HG03060 (cell line): ENCODE results near the gene ATRIP.
"Not testable (repeated sequence)": the region's sequence is repeated elsewhere in the genome, so short reads cannot be mapped to it uniquely, and the experiment has no call there.

ENCODE experiments used
- ATAC-seq: cut with Tn5 transposase; IDR thresholded peaks from one replicate; pipeline ENCODE4 v1.9.1; 2021; ENCODE audit warnings: low read depth, moderate number of reproducible peaks; ENCODE audit not compliant: unreplicated experiment

Gene ATRIP

DNA sequence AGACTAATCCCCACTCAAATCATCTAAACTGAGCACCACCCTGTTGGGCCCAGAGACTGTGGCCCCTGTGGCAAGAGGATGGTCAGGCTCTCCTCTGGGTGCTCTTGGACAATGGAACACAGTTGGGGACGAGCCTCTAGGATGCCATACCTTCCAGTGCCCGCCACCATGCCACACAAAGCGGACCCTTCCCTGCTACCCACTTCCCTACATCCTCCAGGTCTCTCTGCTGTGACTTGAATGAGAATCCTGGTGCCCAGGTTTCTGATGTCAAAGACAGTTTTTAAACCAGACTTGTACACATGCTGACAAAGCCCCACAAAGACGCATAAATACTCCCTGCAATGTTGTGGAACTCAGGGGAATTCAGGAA, 11.3 kb upstream of the ATRIP start:
- ATAC-seq: no peak

DNA sequence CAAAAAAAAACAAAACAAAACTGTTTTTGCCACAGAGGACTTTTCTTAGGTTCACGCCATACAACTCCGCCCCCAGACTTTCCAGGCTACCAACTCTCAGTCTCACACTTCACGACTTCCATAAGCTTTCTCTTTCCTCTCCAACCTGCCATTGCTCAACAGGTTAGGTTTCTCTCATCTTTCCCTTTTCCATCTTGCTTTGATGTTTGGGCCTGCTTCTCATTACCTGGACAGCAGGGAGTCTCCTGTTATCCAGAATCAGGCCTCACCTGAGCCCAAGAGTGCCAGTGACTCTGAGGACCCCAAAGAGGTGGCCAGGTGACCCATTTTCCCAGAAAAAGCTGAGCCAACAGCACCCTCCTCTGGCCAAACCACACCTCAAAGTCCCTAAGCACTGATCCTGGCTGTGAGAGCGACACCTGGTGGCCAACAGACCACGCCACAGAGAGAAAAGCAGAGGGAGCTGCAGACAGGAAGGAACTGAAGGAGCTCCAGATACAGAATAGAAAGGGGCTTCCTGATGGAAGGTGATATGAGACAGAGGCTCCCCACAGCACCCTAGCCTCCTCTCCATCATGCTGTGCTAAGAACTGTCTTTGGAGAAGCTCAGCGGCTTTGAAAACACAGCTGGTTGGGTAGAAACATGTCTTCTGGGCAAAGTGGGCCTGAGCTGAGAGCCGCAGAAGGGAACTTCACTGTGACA, 10.6 kb upstream of the ATRIP start:
- ATAC-seq: no peak

DNA sequence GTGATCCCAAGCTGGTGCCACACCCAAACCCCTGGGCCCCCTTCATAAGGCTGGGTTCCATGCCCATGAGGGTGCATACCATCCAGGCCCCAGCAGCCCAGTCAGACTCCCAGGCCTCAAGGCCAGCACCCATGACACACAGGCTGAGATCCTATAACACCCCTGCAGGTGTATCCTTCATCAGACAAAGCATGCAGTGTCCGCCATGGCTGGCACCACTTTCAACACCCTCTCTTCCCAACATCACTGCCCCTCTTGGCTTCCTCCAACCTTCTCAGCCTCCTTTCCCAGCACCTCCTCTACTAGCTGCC, 10.1 kb upstream of the ATRIP start:
- no peak for ATAC-seq

DNA sequence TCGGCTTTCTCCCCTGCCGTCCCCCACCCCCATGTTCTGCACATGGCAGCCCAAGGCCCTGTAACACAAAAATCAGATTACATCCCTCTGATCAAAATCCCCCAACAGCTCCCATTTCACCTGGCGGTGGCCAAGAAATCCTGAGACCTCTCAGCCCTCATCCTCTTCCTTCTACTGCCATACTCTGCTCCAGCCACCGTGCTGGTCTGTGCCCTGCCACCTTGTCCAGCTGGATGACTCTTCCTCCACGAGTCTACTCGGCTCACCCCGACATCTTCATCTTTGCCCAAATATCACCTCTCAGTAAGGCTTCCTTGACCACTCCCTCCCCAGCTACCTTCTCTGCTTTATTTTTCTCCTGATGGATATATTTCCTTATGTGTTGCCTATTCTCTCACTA, 9.7 kb upstream of the ATRIP start:
- ATAC-seq: no peak

DNA sequence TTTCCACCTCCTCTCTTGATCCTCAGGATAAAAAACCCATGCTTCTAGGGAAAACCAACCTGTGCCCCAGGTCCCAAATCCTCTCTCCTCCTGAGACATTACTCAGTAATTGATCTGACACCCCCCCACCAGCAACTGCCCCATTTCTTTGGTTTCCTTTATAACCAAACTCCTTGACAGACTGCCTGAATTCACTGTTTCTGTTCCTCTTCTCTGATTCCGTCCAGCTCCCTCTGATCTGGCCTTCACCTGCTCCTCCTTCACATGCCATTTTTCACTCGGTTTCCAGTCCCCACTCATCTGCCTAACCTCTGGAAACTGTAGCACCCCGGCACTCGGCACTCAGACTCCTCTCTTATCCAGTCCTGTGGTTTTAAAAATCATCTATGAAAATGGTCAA, 8.7 kb upstream of the ATRIP start:
- no peak for ATAC-seq

DNA sequence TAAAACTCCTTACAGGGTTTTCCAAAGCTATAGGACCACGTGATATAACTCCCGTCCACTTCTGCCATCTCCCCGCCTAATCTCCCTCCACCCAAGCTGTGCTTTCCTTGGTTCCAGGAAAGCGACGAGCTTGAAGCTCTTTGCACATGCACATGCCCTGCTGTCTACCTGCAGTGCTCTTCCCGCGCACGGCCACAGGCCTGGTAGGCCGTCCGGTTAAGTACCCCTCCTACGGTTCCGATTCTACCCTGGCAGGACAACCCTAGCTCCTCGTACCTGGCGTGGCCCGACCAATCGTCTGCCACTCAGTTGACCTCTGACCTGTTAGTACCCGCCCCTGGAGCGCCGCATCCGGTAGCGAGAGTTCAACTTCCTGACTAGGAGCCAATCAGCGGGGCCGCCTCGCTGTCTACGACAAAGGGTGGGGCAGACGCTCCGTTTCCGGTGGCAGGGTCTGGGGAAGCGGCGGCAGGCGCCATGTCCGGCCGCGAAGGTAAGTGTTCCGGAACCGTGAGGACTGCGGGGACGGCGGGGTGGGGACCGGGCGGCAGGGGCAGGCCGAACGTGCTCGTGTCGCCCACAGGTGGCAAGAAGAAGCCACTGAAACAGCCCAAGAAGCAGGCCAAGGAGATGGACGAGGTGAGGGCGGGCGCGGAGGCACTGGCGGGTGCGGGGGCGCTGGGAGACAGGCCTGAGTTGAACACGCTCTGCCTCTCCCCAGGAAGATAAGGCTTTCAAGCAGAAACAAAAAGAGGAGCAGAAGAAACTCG, 6.5 kb upstream of the ATRIP start, which contains the start of the genes CCDC51 and TMA7:
CCDC51 (minus strand) TSS at position 300 of the 770 bp plus-strand sequence. CDS start 4,991 bp downstream, outside the sequence.
TMA7 (plus strand) TSS at position 438 of the 770 bp plus-strand sequence; CDS start at position 478, 40 bp downstream.
- ATAC-seq: peak; percentile 90

DNA sequence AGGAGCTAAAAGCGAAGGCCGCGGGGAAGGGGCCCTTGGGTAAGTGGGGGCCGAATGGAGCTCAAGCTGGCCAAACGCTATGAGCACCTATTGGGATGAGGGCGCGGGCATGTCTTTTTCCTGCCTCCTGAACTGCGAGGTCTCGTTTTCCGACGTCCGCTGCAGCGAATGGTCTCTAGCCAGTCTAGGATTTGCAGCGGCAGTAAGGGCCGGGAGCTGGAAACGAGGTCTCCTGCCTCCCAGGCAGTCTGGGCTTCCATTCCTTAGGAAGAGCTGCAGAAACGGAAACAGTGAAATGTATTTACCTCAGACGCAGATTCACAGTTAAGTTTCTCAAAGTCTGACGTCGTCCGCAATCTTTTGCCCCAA, 6.0 kb upstream of the ATRIP start:
- ATAC-seq: no peak

DNA sequence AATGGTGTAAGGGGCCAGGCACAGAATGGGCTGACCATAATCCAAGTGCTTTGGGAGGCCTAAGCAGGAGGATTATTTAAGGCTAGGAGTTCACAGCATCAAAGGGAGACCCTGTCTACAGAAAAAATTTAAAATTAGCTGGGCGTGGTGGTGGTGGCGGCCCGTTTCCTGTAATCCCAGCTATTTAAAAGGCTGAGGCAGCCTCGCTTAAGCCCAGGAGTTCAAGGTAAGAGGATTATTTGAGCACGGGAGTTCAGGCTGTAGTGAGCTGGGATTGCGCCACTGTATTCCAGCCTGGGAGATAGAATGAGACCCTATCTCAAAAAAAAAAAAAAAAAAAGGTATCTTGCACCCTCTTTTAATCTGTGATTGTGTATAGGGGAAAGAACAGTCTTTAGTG, 4.6 kb upstream of the ATRIP start:
- ATAC-seq: no peak

DNA sequence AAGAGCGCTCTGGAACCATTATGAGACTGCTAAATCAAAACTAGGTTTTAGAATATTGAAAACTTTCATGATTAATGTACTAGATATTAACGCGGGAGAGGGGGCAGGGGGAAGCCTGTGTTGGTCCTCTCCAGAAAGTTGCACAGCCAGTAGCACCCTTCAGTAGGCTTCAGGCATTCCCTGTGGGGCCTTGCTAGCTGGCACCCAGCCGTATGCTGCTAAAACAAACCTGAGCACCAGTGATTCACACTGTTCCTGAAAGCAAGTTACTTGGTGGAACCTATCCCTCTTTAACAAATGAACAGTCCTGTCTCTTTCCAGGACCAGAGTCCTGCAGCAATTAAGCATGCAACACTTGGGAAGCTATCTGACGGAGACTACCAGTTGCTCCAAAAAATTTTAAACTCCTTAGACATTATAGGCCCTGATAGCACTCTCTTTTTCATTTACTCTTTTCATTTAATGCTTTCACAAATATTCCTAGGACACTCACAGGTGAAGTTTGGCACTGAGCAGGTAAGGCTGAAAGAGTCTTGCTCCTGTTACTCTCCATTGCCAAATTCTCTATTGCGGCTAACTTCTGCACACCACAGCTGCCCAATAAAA, 1.2 kb upstream of the ATRIP start:
- no peak for ATAC-seq

DNA sequence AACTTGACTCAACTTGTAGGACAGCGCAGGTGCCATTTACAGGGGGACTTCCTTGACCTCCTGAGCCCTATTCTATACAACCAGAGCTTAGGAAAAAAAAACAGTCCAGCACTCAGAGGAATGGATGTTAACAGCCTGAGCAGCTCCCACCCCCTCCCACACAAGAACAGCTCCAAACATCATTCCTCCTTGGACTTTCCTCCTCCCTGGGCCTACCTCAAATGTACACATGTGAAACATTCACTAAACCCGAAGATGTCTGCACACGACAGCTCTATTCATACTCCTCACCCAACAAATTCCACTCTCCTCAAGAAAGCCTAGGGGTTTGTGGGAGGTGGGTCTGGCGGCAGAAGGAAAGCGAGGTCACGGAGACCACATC, 503 bp upstream of the ATRIP start:
- ATAC-seq: no peak

DNA sequence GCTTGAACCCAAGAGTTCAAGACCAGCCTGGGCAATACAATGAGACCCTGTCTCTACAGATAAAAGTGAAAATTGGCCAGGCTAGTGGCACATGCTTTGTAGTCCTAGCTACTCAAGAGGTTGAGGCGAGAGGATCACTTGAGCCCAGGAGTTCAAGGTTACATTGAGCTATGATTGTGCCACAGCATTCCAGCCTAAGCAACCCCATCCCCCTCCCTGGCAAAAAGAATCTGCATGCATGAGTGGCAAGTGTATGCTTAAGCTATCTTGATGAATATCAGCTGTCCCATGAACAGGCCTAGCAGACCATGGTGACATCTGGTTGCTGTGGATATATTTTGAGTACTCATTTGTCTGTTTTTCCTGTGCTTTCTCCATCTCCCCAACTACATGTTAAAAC, 4.7 kb downstream of the ATRIP start:
- ATAC-seq: no peak

DNA sequence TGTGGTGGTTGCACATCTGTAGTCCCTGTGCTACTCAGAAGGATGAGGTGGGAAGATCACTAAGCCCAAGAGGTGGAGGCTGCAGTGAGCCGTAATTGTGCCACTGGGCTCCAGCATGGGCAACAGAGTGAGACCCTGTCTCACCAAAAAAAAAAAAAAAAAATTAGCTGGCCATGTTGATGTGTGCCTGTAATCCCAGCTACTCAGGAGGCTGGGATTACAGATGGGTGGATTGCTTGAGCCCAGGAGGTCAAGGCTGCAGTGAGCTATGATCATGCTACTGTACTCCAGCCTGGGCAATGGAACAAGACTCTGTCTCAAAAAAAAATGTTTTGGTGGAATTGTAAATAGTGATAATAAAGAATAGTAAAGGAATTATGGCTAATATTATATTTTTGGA, 9.9 kb downstream of the ATRIP start:
- no peak for ATAC-seq

DNA sequence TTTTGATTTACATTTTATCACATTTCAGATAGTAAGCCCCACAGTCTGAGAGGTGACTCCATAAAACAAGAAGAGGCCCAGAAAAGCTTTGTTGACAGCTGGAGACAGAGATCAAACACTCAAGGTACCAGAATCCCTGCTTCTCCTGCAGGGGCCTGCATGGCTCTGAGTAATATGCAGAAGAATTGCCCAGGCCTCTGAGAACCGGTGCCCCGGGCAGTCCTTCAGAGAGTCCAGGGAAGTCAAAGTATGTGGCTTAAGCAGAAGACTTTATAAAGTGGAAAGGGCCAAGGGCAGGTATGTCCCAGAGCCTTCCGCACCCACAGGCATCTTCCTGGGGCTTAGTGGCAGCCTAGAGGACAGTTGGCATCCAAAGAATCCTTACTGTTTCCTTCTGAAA, 12.8 kb downstream of the ATRIP start:
- no peak for ATAC-seq

DNA sequence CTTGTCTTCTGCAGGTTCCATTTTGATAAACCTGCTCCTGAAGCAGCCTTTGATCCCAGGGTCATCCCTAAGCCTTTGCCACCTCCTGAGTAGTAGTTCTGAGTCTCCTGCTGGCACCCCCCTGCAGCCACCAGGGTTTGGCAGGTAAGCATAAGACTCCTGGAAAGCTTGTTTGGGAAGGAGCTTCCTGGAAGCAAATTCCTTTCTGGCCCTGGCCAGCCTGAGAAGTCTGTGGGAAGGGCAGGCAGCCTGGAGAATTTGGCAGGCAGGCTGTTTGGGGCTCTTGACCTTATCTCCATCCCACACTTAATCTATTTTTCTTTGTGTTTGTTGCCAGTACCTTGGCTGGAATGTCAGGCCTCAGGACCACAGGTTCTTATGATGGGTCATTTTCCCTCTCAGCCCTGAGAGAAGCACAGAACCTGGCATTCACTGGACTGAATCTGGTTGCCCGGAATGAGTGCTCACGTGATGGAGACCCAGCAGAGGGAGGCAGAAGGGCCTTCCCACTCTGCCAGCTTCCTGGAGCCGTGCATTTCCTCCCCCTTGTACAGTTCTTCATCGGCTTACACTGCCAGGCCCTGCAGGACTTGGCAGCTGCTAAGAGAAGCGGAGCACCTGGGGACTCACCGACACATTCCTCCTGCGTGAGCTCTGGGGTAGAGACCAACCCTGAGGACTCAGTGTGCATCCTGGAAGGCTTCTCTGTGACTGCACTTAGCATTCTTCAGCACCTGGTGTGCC, 13.4 kb downstream of the ATRIP start:
- ATAC-seq: no peak

DNA sequence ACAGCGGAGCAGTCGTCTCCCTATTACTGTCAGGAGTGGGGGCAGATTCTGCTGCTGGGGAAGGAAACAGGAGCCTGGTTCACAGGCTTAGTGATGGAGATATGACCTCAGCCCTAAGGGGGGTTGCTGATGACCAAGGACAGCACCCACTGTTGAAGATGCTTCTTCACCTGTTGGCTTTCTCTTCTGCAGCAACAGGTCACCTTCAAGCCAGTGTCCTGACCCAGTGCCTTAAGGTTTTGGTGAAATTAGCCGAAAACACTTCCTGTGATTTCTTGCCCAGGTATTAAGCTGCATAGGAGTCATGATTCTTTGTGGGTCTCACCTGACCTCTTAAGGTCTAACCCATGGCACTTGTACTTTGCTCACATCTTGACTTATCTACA, 14.0 kb downstream of the ATRIP start:
- ATAC-seq: no peak

DNA sequence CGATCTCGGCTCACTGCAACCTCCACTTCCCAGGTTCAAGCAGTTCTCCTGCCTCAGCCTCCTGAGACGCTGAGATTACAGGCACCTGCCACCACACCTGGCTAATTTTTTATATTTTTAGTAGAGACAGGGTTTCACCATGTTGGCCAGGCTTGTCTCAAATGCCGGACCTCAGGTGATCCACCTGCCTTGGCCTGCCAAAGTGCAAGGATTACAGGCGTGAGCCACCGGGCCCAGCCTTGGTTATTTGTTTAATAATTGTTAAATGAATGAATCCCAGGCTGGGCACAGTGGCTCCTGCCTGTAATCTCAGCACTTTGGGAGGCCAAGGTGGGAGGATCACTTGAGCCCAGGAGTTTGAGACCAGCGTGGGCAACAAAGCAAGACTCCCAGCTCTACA, 15.2 kb downstream of the ATRIP start:
- not testable (repeated sequence) for ATAC-seq

DNA sequence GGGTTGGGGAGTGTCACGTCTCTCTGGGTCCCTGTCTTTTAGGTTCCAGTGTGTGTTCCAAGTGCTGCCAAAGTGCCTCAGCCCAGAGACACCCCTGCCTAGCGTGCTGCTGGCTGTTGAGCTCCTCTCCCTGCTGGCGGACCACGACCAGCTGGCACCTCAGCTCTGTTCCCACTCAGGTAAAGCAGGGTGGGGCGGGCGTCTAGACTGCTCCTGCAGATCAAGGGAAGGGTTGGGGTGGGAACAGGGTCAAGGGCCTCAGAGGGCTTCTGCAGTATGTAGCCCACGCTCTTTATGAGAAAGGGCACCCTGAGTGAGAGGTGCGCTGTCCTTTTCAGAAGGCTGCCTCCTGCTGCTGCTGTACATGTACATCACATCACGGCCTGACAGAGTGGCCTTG, 17.2 kb downstream of the ATRIP start:
- ATAC-seq: no peak

DNA sequence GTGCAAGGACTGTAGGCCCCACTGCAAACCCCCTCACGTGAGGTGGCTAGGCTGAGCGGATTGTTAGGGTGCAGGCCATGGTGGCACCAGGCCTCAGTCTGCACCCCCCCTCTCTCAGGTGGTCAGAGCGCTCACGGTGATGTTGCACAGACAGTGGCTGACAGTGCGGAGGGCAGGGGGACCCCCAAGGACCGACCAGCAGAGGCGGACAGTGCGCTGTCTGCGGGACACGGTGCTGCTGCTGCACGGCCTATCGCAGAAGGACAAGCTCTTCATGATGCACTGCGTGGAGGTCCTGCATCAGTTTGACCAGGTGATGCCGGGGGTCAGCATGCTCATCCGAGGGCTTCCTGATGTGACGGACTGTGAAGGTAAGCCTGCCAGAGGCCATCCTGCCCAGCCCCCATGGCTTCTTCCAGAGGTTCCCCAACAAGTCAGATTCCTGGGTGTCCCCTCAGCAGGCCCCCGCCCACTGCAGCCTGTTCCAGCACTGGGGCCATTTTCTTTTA, 18.2 kb downstream of the ATRIP start:
- ATAC-seq: no peak

DNA sequence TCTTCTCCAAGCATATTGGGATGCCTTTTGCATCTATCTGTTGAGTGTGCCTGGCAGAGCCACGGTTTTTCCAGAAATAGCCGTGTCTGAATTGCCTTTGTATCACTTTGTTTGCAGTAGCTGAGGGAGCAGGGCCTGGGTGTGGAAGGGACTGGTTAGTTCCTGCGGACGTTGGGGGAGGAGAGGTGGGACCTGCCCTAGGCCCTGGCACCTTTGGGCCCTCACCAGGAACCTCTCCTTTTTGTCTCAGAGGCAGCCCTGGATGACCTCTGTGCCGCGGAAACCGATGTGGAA, 18.6 kb downstream of the ATRIP start:
- ATAC-seq: no peak

DNA sequence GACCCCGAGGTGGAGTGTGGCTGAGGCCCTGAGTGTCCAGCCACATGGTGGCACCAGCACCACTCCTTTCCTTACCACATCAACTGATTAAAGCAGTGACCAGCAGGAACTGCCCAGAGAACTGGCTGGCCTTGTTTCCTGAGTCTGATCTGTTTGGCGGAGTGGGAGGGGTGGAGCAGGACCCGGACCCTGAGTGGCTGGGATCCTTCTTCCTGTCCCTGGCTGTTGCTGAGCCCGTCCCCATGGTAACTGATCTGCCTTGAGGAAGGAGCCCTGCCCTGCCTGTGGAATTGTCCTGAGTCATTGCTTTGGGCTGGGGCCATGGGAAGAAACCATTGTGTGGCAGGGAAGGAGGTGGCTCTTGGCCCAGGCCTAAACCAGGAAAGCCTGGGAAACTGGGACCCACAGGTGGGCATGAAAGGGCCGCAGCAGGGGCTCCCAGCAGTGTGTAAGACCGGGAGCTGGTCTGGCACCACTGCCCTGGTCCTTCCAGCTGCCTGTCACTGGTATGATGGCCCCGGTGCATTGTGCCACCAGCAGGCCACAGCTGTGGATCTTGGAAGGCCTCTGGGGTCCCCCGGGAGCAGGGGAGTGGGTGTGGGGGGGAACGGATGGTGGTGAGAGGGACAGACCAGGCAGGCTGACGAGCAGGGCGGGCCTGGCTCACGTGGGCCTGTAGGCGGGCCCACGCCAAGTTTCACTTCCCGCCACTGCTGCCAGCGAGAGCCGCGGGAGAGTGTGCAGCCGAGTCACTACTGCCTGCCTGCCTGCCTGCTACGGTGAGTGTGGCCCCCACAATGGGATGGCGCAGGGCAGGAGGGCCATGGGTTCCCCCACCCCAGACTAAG, 19.2 kb downstream of the ATRIP start:
- no peak for ATAC-seq
